ENCODE results near the gene CALCB. TPM values are rescaled to one million over a fixed set of nuclear protein-coding genes. Genes with fewer than 3 reads are reported as not detected.

CALCB gene
- total RNA-seq, 1 donor from 2014 or later = 2.0 TPM

GRCh38 chr11:15075162-15075526 lies 1.8 kb downstream of the CALCB start:
- no peaks in the 10 kb centered on the region for H3K36me3 ChIP-seq
- no peak overlapping the region for H3K27ac ChIP-seq
- peaks cover 18% of the 10 kb centered on the region for H3K4me1 ChIP-seq
- TF ChIP-seq CTCF (IDR thresholded peaks at IDR 0.05) = no peak
- no peak for TF ChIP-seq POLR2A (IDR thresholded peaks at IDR 0.05)
- intact Hi-C loops (cut with DNase I) = no loop called here
- H3K4me3 ChIP-seq = no peak overlapping the region
- no peaks in the 10 kb centered on the region for H3K9me3 ChIP-seq
- no peak for DNase-seq (ENCODE audit: extremely low spot score in 2 of 2)
- no peaks in the 10 kb centered on the region for H3K27me3 ChIP-seq

GRCh38 chr11:15091175-15091574 lies 17.8 kb downstream of the CALCB start:
- no peak overlapping the region for H3K4me3 ChIP-seq
- H3K4me1 ChIP-seq = no peaks in the 10 kb centered on the region
- DNase-seq (ENCODE audit: extremely low spot score in 2 of 2) = no peak
- no peaks in the 10 kb centered on the region for H3K36me3 ChIP-seq
- no peak overlapping the region for H3K27ac ChIP-seq
- no peaks in the 10 kb centered on the region for H3K27me3 ChIP-seq
- H3K9me3 ChIP-seq = no peaks in the 10 kb centered on the region
- no peak for TF ChIP-seq POLR2A (IDR thresholded peaks at IDR 0.05)
- TF ChIP-seq CTCF (IDR thresholded peaks at IDR 0.05) = no peak
- no peak for TF ChIP-seq POLR2AphosphoS5 (IDR thresholded peaks at IDR 0.05; ENCODE audit: insufficient read depth in 1 of 2, low read depth in 1 of 2)
- intact Hi-C loops (cut with DNase I) = no loop called here

- no peak overlapping the region for H3K27ac ChIP-seq
- no peaks in the 10 kb centered on the region for H3K4me1 ChIP-seq
- no peaks in the 10 kb centered on the region for H3K27me3 ChIP-seq
- TF ChIP-seq CTCF (IDR thresholded peaks at IDR 0.05) (no peak), POLR2AphosphoS5 (IDR thresholded peaks at IDR 0.05; ENCODE audit: insufficient read depth in 1 of 2, low read depth in 1 of 2) (no peak), POLR2A (IDR thresholded peaks at IDR 0.05) (no peak)
- H3K36me3 ChIP-seq = no peaks in the 10 kb centered on the region
- DNase-seq (ENCODE audit: extremely low spot score in 2 of 2) = no peak
- H3K4me3 ChIP-seq = no peak overlapping the region
- no peaks in the 10 kb centered on the region for H3K9me3 ChIP-seq
- intact Hi-C loops (cut with DNase I) = no loop called here
Observed at GRCh38 chr11:15091625-15092024, 18.2 kb downstream of the CALCB start.

GRCh38 chr11:15093432-15093831 lies 20.0 kb downstream of the CALCB start:
- no peak for DNase-seq (ENCODE audit: extremely low spot score in 2 of 2)
- intact Hi-C loops (cut with DNase I) = no loop called here
- H3K4me3 ChIP-seq = no peak overlapping the region
- H3K9me3 ChIP-seq = no peaks in the 10 kb centered on the region
- TF ChIP-seq POLR2AphosphoS5 (IDR thresholded peaks at IDR 0.05; ENCODE audit: insufficient read depth in 1 of 2, low read depth in 1 of 2) (no peak), POLR2A (IDR thresholded peaks at IDR 0.05) (no peak), CTCF (IDR thresholded peaks at IDR 0.05) (no peak)
- no peaks in the 10 kb centered on the region for H3K27me3 ChIP-seq
- no peak overlapping the region for H3K27ac ChIP-seq
- no peaks in the 10 kb centered on the region for H3K36me3 ChIP-seq
- no peaks in the 10 kb centered on the region for H3K4me1 ChIP-seq

GRCh38 chr11:15095736-15096228 lies 22.4 kb downstream of the CALCB start:
- DNase-seq (ENCODE audit: extremely low spot score in 2 of 2) = no peak
- intact Hi-C loops (cut with DNase I) = no loop called here
- no peak for TF ChIP-seq POLR2AphosphoS5 (IDR thresholded peaks at IDR 0.05; ENCODE audit: insufficient read depth in 1 of 2, low read depth in 1 of 2)
- no peak for TF ChIP-seq POLR2A (IDR thresholded peaks at IDR 0.05)
- no peak for TF ChIP-seq CTCF (IDR thresholded peaks at IDR 0.05)
- Histone ChIP-seq H3K36me3 (no peaks in the 10 kb centered on the region), H3K27me3 (no peaks in the 10 kb centered on the region), H3K9me3 (no peaks in the 10 kb centered on the region), H3K27ac (no peak overlapping the region), H3K4me3 (no peak overlapping the region), H3K4me1 (no peaks in the 10 kb centered on the region)

All from vagina (tissue), 2 donors.